Sigmoid colon (tissue), 3 donors: ENCODE measurements around the gene GOLGA6L9.
"Not testable (repeated sequence)": the region's sequence is repeated elsewhere in the genome, so short reads cannot be mapped to it uniquely, and the experiment has no call there.

Experiments used
- CTCF ChIP-seq, 4 experiments: fragments of 450-650 bp in 3 of 4; fragments of 200-600 bp in 1 of 4; IDR thresholded peaks; one replicate each; pipeline ENCODE4 v1.5.1; 2016 to 2019; ENCODE audit warnings: antibody characterized with exemption in 4 of 4, mild to moderate bottlenecking in 3 of 4, moderate library complexity in 2 of 4
- POLR2A ChIP-seq, 2 donors: fragments of 450-650 bp; IDR thresholded peaks; one replicate each; pipeline ENCODE4 v1.6.1; 2016; ENCODE audit warnings: antibody characterized with exemption in 2 of 2, mild to moderate bottlenecking in 2 of 2, moderate library complexity in 2 of 2

GRCh38 chr15:82427117-82427516 lies 2.5 kb upstream of the GOLGA6L9 start:
- not testable (repeated sequence) for TF ChIP-seq CTCF, POLR2A (IDR thresholded peaks at IDR 0.05)
